Fibroblast of skin of right biceps (primary cell): Measurements from ENCODE around the gene HAO1.
"Not testable (repeated sequence)": the region's sequence is repeated elsewhere in the genome, so short reads cannot be mapped to it uniquely, and the experiment has no call there.

Source experiments
- DNase-seq: peaks from one replicate; pipeline ENCODE4 v3.0.0-alpha.2; 2013

The HAO1 gene

DNA sequence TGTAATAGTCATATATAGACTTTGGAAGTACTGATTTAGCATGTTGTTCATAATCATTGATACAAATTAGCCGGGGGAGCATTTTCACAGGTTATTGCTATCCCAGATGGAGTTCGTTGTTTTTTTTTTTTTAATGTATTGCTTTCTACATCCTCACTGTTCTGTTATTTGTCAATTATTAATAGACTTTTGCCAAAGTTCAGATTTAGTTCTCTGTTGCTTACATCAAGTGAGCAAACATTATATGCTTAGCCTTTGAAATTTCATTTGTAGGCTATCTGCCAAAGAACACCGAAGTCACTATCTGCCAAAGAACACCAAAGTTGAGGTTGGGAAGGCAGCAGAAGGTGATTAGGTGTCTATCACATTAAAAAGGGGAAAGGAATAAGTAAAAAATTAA is at the start of gene HAO1:
Gene HAO1 (minus strand): TSS at position 118 of the 400 bp plus-strand sequence. CDS start 36 bp downstream, at position 82.
- DNase-seq = no peak

DNA sequence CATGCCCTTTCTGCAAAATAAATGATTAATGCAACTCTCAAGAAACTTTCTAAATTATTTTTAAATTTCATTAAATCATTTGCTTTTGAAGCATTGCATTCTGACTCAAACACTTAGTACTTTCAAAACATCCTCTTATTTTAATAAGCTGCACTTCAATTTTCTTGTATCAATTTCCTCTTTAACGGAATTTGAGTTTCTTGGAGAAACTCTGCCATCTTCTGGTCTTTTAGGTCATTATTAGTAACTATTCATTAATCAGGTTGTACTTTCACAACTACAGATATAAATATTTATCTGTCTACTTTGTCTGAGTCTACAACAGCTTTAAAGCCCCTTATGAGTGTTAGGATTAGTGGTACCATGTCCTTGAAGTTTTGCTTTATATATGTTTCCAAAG is 49.1 kb upstream of the HAO1 start:
- no peak for DNase-seq

DNA sequence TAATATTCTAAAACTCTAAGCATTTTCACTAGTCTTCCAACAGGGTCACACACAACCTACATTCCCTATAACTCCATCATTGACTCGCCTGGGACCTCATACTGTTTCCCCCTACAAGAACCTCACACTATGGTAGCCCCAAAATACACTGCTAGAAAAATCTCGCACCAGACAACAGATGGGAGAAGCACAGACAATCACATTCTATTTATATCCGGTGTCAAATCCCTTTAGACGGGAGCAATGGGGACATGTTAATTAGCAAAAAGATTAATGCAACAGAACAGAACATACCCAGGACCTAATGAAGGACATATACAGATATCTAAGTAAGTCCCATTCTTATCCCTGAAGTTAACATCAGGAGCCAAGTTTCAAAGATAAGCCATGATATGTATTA is 45.7 kb upstream of the HAO1 start:
- no peak for DNase-seq

DNA sequence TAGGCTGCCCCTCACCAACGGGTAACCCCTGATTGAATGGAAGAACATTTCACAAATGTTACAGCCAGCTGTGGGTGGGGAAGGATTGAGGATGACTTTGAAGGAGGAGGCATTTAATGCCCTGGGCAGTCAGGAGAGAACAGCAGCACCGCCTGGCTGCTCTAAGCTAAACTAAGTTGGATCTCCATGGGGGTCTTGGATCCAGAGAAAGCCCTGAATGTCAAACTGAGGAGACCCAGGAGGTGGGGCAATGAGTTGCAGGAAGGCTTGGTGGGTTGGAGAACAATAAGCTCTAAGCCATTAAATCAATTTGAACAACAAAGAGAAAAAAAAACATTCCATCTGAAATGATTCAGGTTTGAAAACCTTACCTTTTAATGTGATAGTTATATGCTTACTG is 43.9 kb upstream of the HAO1 start:
- no peak for DNase-seq

DNA sequence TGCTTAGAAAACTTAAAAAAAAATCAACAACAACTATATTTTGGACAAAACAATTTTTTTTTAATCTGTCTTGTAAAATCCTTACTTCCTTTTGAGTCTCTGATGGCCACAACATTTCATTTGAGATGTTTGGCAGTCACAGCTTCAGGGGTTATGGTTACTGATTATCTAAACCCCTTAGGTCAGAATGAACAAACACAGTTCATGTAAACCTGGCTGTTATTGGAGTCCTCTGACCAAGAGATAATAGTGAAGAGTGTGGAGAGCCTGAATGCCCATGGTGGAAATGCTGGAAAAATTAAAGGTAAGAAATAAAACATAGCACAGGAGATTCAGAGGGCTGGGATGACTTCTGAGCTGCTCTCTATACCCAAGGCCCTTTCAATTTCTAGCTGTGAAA is 41.1 kb upstream of the HAO1 start:
- DNase-seq = no peak

DNA sequence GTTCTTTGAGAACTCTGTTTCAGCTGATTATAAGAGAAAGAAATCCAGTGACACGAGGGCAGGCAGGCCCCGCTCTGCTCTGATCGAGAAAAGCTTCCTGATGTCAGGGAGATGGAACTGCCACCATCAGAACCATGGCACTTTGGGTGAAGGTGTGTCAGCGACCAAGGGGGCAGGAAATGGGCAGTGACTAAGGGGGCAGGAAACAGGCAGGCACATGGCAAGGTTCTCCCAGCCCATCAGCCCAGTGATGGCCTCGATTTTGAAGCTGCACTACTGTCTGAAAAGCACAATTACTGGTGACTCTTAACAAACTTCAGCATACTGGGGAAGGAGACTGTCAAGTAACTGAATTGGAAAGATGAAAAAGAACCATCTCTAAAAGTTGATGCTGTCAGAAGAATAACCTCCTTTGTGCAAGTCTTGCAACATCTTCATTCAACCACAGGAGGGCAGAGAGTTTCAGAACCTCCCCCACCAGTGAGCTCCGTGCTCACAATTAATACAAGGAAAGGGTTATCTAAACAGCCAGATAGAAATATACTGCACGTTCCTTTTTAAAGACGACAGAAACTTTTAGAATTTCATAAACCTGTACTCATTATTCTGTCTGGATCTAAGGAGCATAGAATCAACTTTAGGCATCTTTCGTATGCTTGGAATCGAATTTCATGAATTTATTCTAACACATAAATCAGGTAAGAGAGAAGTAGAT is 40.2 kb upstream of the HAO1 start:
- peak; percentile 33 for DNase-seq

DNA sequence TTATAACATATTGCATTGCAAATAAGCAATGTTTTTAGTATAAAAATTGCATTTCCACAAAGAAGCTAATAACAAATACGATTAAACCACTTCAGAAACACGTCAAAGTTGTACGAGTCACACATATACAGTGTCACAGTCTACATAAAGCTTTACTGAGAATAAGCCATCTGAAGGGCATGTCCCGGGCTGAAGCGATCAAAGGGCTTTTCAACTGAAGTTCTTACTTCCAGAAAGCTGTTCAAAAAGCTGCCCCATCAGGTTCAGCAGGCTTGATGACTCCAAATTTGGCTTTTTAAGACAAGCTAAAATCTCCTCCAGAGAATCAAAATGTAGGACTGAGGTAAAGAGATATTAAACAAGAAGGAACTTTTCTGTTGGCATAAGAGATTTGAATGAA is 37.5 kb upstream of the HAO1 start:
- DNase-seq = no peak

DNA sequence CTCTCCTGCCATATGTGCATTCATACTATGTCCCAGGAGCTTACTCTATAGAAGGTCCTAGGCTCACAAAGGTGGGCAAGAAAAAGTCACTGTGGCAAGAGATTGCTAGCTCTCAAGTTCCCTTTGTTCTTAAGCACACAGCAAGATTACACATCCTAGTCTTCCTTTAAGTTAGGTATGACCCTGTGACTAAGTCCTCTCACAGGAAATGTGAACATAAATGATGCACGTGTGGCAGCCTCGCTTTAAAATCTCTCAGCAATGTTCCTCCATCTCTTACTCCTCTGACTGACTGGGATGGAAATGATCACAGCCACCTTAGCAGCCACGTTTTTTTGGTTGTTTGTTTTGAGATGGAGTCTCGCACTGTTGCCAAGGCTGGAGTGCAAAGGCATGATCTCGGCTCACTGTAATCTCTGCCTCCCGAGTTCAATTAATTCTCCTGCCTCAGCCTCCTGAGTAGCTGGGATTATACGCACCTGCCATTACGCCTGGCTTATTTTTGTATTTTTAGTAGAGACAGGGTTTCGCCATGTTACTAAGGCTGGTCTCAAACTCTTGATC is 35.7 kb upstream of the HAO1 start:
- DNase-seq = peak; percentile 7

DNA sequence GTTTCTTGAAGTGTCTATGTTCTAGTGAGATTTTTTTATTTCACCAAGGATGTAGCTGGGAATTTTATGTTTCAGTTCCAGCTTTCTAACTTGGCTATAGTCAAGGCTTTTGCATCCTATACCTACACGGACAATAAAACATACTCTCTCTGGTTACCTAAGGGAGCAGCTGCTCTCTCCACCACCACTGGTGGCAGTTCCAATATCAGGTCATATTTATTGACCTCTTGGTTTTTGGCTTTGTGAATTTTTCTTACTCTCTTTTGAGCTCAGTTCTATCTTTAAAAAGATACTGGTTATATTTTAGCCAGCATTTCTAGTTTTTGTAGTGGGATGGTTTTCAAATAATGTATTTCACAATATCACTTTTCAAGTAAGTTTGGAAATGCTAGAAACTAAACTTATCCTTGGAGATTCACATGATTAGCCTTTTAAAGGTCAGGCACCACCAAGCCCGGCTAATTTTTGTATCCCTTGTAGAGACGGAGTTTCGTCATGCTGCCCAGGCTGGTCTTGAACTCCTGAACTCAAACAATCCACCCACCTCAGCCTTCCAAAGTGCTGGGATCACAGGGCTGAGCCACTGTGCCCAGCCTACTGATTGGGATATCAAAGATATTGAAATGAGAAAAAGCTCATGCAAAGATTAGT is 34.7 kb upstream of the HAO1 start:
- no peak for DNase-seq

DNA sequence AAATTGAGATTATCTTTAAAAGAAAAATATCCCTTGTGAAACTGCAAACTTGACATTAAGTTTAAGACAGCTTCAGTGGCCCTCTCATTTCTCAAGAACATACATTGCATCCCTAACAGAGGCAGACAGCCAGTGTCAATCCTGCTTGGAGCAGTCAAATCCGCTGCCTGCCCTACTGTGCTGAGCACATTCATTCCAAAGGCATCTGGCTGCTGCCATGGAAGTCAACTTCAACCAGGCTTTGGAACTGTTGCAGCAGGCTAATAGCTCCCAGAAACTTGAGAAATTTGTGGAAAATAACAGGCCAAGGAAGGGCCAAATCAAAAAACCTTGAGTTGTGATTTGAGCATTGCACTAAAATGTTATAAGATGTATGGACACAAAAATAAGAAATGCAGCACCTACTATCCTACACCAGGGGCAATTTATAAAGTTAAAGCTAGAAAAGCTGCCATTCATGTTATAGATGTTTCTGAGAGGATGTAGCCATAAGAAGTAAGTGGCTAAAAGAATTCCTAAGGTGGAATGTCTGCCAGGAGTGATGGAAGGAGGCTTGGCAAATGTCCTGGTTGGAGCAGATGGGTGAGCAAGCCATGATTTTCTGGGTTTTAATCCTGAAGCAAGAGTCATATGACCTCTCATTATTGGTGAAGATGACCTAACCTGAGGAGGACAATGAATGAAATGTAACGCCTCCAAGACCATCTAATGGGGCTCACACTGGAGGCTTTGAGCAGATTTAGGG is 31.4 kb upstream of the HAO1 start:
- DNase-seq = peak; percentile 38

DNA sequence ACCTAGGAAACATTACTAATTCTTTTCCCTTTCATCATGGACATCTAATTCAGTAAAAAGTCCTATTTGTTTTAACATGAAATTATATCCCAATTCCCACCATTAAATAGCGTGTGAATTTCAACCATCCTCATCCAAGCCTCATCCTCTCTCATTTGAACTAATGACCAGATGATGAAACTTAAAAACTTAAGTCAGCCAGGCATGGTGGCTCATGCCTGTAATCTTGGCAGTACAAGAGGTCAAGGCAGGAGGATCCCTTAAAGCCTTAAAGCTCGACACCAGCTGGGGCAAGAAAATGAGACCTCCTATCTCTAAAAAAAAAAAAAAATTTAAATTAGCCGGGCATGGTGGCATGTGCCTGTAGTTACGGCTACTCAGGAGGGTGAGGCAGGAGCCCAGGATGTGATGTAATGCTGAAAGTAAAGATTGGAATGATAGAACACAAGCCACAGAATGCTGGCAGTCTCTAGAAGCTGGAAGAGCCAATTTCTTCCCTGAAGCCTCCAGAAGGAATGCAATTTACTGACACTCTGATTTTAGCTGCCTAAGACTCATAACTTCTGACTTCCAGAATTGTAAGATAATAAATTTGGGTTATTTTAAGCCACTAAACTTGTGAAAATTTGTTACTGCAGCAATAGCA is 27.1 kb upstream of the HAO1 start:
- peak; percentile 56 for DNase-seq

DNA sequence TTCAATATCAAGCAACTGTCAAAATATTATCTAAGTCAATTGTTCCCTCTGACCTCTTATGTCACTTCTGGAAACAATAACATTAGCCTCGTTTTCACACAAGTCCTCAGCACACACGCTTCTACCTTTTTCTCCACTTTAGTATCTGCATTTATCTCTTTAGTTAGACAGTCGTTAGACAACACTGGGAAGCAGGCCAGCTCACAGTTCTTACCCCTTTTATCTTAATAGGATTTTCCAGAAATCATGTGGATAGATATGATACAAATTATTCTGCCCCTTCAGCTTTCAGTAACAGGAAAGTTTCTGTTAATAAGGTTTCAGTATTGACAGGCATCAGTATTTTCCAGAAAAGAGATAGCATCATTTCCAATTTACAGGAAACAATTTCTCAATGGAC is 25.9 kb upstream of the HAO1 start:
- no peak for DNase-seq

DNA sequence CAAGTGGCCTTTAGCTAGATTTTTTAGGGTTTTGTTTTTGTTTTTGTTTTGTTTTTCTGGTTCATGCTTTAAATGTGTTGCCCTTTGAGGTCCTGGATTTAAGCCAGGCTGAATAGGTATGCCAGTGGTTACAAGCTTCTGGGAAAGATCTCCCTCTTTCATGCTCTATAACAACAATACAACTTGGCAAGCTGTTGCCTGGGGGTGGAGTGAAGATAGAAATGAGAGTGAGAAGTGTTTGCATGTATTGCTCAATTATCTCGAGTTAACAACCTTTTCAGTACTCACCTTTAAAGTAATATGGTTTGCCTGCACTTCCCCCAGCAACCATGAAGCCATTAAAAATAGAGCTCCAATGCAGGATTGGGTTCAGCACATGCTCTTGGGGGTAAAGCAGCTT is 19.2 kb upstream of the HAO1 start:
- no peak for DNase-seq

DNA sequence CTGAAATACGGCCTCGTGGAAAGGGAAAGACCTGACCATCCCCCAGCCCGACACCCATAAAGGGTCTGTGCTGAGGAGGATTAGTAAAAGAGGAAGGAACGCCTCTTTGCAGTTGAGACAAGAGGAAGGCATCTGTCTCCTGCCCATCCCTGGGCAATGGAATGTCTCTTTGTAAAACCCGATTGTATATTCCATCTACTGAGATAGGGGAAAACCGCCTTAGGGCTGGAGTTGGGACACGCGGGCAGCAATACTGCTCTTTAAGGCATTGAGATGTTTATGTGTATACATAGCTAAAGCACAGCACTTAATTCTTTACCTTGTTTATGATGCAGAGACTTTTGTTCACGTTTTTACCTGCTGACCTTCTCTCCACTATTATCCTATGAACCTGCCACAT is 16.3 kb upstream of the HAO1 start:
- DNase-seq = not testable (repeated sequence)

DNA sequence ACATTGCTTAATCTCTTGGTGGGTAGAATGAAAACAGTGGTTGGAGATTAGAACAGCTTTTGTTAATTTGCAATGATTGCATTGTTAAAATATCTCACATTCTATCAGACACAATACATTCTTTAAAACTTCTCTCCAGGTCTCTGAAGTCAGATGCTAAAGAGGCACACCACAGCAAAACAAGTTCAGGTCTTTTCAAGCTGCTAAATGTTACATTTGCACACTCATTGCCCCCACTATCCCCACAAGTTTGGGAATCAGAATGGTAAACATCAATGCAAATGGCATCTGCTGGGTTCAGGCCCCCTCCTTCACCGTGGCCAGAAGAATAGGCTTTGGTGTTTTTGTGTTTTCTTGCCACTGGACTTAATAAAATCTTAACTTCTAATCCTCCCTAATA is 10.1 kb upstream of the HAO1 start:
- DNase-seq = no peak

DNA sequence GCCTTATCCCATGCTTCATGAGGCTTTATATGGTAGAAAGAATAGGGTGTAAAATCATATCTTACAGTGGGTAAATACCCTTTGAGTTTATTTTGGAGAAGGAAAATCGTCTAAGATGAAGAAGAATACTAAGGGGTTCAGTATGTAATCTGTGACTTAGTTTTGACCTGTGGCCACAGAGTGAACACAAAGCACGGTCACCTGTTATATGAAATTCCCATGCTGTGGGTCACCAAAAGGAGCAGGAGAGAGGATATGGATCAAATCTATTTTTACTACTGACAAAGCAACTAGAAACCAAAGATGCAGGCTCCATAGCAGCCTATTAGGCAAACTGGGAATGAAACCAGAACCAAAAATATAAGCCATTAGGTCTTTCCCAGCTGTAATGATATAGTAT is 3.6 kb upstream of the HAO1 start:
- DNase-seq = no peak

DNA sequence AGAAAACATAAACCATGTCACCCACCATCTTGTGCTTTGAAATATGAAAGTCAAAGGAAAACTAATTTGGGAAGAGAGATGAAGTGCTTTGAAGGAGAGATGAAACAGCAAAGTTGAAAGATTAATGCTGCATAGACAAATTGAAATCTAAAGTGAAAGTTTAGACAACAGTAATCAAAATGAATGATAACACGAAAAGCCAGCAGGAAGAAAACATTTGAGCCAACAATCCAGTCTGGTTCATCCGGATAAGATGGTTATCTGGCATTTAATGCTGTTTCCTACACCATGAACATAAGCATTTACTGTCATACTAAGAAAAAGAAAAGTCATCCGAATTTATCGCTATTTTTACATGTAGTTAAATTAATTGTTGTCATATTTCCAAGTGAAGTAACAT is 595 bp downstream of the HAO1 start:
- no peak for DNase-seq

DNA sequence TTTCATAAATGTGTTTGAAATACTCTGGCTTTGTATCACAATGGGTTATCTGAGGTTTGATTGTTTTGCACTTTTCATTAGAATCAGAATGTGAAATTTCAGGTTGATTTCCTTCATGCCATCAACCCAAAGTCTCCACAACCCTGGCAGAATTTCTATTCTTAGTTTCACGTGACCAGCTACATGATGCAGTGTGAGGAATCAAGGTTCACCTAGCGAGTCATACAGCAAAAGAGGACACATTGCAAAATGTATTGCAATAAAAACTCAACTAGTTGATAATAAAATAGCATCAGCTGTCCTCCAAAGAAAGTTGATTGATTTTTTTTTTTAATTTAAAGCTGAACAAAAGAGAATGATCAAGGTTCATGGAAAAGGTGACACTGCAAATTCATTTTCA is 2.2 kb downstream of the HAO1 start:
- no peak for DNase-seq

DNA sequence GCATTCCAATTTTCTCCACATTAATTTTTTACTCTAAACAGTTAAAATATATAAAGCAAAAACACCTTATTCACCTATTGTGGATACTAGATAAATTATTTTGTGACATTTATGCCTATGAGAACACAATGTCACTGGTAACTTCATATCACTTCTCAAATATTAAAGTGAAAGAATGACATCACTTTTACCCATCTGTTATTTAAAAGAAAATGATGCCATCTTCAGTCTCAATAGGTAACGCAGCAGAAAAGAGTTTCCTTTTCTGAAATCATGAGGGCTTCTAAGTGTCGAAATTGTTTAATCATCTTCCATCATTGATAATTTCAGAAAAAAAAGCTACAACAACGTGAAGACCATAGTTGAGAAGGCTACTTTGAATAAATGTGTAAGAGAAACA is 2.9 kb downstream of the HAO1 start:
- no peak for DNase-seq

DNA sequence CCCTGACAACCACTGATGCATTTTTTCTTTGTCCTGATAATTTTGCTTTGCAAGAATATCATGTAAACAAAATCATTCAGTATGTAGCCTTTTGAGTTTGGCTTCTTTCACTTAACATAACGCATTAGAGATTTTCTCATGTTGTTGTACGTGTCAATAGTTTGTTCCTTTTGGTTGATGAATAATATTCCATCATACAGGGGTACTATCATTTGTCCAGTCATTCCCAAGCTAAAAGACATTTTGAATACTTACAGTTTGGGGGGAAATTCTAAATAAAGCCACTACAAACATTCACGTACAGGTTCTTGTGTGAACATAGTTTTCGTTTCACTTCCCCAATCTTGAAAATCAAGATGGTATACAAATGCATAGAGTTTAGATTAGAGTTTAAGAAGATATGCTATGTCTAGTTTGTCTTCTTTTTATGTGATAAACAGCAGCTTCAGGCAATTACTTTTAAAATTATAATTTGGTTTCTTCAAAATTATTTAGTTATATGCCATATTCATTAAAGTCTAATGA is 5.2 kb downstream of the HAO1 start:
- no peak for DNase-seq

DNA sequence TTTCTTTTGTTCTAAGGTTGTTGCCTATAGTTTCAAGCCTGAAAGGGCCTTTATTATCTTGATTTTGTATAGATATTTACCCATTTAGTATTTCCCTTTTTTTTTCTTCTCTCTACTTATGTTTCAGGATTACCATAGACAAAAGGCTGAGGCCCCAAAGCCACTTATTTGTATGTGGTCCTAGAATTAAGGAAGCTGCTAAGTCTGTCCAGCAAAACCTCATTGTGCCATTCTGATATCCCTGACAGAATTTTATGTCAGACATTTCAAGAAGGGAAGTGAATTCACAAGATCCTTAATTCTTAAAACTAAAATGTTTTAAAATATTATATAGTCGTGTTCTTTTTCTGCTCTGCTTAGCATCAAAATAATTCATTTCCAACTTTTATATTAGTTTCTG is 6.9 kb downstream of the HAO1 start:
- DNase-seq = no peak

DNA sequence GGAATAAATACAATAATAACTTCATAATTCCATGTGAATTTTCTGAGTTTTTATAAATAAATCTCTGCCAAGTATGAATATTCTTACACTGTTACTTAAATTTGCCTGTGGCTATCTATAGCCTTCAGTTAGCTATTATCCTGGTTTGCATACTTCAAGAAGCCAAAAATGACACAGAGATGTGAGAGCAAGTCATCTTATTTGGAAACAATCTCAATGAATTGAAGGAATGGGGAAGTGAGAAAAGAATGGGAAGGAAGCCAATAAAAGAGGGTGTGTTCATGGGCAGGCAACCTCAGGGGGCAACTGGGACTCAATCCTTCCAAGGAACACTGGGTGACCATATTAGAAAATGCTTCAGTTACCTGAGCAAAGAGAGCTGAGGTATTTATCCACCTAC is 9.9 kb downstream of the HAO1 start:
- DNase-seq = no peak

DNA sequence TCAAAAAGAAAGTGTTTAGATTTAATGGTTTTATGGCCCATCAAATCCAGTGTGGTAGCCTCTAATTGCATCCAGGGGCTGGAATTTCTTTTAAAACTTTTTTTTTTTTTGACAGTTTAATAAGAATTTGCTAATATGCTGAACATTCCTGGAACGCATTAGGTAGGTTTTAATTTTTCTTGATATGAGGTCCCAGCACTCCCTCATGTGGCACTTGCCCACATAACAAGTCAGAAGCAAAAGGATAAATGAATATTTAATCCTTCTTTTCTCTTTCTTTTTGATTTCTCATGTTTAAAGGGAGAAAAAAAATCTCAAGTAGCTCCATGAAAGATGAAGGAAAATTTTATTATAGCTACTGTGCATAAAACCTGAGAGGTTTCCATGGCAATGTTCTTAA is 13.5 kb downstream of the HAO1 start:
- DNase-seq = peak; percentile 41
